ENCODE measurements around the gene CEP162.

DNA sequence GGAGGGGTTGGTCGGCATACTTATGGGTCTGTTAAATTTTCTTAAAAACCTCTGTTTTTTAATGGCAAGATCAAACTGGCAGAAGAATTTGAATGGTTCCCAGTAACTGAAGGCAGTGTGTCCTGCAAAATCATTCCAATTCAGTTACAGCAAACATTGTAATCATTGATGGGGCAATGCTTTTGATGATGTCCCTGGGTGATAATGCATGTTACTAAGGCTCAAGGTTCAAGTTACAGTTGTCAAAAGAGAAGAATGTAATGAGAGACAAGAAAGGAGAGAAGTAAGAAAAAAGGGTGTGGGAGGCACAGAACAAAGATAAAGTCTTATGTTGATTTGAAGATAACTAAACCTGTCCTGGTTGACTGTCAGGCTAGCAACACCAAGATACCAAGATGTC is 54.9 kb downstream of the CEP162 start:
- TF ChIP-seq, protein P1, sequence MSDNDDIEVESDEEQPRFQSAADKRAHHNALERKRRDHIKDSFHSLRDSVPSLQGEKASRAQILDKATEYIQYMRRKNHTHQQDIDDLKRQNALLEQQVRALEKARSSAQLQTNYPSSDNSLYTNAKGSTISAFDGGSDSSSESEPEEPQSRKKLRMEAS (CRISPR knock-in tag; IDR thresholded peaks at IDR 0.05): no peak
- TF ChIP-seq IRF2 (CRISPR knock-in tag; IDR thresholded peaks at IDR 0.05; ENCODE audit: borderline replicate concordance, low read depth) (no peak), SMAD4 (CRISPR knock-in tag; IDR thresholded peaks at IDR 0.05) (no peak)
- TF ChIP-seq, protein P2, sequence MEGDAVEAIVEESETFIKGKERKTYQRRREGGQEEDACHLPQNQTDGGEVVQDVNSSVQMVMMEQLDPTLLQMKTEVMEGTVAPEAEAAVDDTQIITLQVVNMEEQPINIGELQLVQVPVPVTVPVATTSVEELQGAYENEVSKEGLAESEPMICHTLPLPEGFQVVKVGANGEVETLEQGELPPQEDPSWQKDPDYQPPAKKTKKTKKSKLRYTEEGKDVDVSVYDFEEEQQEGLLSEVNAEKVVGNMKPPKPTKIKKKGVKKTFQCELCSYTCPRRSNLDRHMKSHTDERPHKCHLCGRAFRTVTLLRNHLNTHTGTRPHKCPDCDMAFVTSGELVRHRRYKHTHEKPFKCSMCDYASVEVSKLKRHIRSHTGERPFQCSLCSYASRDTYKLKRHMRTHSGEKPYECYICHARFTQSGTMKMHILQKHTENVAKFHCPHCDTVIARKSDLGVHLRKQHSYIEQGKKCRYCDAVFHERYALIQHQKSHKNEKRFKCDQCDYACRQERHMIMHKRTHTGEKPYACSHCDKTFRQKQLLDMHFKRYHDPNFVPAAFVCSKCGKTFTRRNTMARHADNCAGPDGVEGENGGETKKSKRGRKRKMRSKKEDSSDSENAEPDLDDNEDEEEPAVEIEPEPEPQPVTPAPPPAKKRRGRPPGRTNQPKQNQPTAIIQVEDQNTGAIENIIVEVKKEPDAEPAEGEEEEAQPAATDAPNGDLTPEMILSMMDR (IDR thresholded peaks at IDR 0.05): no peak
- TF ChIP-seq, protein P3, sequence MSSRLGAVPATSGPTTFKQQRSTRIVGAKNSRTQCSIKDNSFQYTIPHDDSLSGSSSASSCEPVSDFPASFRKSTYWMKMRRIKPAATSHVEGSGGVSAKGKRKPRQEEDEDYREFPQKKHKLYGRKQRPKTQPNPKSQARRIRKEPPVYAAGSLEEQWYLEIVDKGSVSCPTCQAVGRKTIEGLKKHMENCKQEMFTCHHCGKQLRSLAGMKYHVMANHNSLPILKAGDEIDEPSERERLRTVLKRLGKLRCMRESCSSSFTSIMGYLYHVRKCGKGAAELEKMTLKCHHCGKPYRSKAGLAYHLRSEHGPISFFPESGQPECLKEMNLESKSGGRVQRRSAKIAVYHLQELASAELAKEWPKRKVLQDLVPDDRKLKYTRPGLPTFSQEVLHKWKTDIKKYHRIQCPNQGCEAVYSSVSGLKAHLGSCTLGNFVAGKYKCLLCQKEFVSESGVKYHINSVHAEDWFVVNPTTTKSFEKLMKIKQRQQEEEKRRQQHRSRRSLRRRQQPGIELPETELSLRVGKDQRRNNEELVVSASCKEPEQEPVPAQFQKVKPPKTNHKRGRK (CRISPR knock-in tag; IDR thresholded peaks at IDR 0.05; ENCODE audit: borderline replicate concordance): no peak

Measured in WTC11 (cell line).